GM18861 (cell line): ENCODE data around the gene NTN3.

Source experiments
- ATAC-seq: cut with Tn5 transposase; IDR thresholded peaks from one replicate; pipeline ENCODE4 v1.9.1; 2021; ENCODE audit not compliant: unreplicated experiment

Gene NTN3

DNA sequence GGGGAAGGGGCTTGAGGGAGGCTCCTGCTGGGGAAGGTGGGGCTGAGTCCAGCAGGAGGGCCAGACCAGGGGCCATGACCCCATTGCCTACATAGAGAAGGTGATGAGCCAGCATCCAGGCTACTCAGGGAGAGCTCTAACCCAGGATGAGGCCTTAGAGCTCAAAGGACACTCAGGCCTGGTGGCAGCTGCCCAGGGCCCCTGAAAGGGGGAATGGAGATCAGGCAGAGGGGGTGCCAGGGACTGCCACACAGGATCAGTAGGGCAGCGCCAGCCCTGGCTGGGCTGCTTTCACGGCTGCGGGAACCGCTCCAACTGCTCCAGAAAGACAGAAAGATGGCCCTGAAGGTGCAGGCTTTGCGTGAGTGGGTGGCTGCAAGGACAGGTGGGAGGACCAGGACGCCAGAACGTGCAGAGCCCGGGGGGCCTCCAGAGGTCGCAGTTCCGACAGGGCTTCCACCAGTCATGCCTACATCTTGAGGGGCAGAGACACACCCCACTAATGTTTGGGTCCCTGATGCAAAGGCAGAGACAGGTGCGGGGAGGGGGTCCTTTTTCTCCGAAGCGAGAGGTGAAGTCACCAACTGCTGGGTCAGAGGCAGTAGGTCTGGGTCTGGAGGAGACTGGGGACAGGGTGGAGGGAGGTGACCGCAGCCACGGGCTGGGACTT lies 41.8 kb downstream of the NTN3 start:
- ATAC-seq = no peak

DNA sequence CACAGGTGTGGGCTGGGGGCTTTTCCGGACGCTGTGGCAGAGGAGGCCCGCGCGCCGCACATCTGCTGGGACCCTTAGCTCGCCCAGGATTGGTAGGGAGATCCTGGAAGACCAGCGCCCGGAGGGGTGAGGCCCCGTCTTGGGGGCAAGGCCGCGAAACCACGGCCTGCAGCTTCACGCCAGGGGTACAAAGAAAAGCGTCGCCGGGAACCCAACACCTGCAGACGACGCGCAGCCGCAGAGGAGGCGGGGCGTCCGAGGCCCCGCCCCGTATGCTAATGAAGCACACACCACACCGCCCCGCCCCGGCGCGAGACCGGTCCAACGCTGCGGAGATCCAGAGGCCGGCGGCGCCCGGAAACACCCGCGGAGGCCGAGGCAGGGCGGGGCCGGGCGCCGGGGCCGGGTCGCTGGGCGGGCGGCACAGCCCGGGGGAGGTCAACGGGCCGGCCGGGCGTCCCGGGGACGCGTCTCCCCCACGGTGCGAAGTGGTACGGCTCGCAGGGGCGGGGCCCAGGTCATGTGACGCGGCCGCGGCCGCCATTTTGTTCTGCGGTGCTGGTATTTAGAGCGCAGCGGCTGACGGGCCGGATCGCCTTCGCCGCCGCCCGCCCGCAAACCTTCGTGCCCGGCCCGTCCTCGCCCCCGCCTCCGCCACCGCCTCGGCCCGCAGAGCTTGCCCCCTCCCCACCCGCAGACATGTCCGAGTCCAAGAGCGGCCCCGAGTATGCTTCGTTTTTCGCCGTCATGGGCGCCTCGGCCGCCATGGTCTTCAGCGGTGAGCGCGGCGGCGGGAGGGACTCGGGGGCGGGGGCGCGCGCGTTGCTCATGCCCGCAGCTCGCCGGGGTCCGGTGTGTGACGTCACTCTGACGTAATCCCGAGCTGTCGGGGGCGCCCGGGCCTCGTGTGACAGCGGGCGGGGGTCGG lies 42.6 kb downstream of the NTN3 start, which contains the start of gene ATP6V0C:
Gene ATP6V0C, plus strand, starts transcription at position 548 of the 928 bp plus-strand sequence. Its CDS starts 152 bp downstream, at position 700.
- ATAC-seq = peak; percentile 59

DNA sequence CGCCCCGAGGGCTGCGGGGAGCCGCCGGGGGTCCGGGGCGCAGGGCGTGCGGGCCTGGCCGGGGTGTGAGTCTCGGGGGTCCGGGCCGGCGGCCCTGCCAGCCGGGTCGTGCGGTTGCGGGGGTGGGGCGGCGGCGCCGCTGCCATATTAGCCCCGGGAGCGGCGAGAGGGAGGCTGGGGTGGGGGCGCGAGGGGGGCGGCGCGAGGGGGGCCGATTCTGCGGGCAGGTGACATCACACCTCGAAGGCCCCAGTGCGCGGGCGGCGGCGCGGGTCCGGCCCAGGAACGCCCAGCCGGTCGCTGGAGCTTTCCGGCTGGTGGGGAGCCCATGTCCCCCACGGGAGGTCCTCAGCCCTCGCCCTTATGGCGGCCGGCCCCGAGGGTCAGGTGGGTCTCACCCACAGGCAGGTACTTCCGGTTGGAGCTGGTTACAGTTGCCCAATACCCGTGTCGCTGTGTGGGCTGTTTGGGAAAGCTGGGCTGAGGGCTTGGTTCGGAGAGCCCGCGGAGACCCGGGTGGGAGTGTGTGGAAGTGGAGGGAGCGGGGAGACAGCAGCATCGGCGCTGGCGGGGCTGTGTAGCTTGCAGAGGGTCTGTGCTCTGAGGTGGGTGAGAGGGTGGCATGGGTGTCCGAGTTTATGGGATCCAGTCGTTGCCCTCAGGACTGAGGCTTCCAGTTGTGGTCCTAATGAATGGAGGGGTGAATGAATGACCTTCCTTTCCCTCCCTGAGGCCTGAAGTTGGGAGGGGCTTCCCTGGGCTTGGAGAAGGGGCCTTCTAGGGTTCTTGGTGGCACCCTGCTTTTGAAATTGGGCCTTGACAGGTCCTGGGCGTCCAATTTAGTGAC lies 43.5 kb downstream of the NTN3 start:
- ATAC-seq = no peak

DNA sequence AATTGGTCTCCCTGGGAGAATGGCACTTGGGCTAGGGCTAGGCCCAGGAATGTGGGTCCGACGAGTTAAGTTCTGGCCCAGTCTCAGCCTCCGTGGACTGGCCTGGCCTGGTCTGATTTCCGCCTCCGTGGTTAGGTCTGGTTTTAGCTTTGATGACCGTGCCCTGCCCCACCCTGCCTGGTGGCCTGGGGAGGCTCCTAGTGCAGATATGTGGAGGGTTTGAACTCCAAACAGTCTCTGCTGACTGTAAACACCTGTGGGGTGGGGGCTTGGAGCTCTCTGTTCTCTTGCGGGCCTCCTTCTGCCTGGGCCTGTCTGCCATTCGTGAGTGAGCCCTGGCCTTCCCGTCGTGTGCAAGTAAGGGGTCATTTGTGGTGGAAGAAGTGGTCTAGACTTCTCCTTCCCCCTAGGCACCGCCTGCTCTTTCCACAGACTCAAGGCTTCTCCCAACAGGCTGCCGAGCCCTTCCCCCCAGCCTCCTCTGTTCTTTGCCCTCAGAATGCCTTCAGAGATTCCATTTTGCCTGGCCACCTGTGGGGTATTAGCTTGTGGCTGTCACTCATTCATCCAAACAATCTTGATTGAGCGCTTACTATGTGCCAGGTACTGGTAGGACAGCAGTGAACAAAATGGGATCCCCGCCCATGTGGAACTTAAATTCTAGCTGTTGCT lies 44.2 kb downstream of the NTN3 start:
- no peak for ATAC-seq

- ATAC-seq = no peak
Observed at GRCh38 chr16:2516391-2517240, 45.5 kb downstream of the NTN3 start.

DNA sequence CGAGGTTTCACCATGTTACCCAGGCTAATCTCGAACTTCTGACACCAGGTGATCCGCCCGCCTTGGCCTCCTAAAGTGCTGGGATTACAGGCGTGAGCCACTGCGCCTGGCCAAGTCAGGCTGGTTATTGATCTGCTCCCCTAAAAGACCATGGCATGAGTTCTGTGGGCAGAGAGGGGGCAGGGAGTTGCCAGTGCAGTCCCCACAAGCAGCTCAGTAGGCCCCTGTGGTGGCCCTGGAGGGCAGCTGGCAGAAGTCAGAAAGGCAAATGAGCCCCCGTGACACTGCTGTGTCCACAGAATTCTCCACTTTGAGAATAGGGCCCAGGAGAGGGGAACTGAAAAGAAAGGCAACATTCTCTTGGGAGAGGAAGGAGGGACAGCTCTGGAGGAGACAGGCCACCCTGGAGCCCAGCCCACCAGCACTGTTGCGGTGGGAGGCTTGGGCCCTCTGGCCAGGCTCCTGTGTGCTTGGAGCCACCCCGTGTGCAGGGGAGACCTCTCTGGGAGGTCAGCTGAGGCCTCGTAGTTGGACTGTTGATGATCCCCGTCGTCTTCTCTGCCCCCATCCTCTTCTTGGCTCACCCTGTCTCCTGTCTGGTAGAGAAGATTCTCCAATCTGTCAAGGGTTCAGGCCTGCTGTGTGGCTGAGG lies 47.0 kb downstream of the NTN3 start:
- ATAC-seq = no peak

DNA sequence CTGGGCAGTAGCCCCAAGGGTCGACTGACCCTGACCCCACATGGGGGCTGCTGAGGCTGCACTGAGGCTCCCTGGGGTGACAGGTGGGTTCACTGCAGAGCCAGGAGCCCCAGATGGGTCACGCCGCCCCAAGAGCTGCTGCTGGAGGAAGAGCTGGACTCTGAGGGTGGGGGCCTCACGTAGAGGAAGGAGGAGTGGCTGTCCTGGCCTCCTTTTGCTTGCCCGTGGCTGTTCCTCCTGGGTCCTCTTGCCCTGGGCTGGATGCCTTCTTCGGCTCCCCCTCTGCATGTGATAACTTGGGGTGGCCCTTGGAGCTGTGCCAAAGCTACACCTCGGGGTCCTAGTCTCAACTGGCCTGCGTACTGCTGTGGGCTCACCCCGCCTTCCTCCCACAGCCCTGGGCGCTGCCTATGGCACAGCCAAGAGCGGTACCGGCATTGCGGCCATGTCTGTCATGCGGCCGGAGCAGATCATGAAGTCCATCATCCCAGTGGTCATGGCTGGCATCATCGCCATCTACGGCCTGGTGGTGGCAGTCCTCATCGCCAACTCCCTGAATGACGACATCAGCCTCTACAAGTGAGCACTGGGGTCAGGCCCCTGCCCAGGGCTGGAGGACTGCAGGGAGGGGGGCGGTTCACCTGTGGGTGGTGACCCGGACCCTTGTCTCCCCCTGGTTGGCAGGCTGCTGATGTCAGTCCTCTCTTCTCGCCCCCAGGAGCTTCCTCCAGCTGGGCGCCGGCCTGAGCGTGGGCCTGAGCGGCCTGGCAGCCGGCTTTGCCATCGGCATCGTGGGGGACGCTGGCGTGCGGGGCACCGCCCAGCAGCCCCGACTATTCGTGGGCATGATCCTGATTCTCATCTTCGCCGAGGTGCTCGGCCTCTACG lies 48.0 kb downstream of the NTN3 start:
- ATAC-seq = no peak

DNA sequence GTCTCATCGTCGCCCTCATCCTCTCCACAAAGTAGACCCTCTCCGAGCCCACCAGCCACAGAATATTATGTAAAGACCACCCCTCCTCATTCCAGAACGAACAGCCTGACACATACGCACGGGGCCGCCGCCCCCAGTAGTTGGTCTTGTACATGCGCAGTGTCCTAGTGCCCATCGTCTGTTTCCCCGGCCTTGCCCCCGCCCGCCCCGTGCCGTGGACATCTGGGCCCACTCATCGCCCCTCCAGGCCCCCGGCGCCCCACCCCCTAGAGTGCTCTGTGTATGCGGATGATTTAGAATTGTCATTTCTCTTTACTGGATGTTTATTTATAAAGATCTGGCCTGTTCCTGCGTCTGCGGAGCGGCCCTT lies 48.6 kb downstream of the NTN3 start:
- ATAC-seq = no peak

DNA sequence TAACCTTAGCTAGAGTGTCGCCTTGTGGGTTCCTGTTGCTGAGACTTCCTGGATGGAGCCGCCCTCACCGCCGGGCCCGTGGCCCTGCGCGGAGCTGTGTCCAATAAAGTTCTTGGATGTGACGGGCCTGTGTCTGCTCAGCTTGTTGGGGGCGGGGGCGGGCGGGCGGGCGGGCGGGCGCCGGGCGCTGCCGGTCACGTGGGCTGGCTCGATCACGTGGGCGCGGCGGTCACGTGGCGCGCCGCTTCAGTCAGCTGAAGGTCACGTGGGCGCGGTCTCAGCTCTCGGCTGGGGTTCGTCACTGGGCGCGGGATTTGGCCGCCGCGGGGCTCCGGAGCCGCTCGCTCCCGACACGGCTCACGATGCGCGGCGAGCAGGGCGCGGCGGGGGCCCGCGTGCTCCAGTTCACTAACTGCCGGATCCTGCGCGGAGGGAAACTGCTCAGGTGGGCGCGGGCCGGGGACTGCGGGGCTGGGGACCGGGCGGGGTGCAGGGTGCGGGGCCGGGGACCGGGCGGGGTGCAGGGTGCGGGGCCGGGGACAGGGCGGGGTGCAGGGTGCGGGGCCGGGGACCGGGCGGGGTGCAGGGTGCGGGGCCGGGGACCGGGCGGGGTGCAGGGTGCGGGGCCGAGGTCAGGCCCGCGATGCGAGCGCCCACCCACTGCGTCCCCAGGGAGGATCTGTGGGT lies 49.1 kb downstream of the NTN3 start, which contains the start of gene AMDHD2:
Gene AMDHD2, plus strand, starts transcription at position 275 of the 687 bp plus-strand sequence. Its CDS starts 88 bp downstream, at position 363.
- no peak for ATAC-seq

DNA sequence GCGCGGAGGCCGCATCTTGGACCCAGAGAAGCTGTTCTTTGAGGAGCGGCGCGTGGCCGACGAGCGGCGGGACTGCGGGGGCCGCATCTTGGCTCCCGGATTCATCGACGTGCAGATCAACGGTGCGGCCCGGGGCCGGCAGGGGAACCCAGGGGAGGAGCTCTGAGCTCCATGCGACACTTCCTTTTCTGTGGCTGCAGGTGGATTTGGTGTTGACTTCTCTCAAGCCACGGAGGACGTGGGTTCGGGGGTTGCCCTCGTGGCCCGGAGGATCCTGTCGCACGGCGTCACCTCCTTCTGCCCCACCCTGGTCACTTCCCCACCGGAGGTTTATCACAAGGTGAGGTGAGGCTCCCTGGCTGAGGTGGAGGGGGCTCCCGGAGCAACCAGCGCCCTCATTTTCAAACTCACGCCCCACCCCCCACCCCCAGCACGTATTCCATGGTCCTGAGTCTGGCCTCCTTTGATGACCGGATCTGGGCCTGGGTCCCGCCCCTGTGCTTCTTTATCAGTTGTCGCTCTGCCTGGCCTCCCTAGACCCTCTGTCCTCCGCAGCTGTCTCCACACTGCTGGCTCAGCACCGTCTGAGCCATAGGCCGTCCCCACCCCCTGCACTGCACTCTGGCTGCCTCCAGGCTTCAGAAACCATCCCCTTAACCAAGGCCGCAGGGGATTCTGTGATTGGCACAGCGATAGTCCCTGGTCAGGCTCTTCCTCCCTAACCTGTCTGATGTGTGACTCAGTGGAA lies 49.9 kb downstream of the NTN3 start:
- ATAC-seq = no peak
